ENCODE measurements around the gene MRNIP.

- no peak for TF ChIP-seq CTCF (IDR thresholded peaks at IDR 0.05)
- no peak for TF ChIP-seq POLR2AphosphoS5 (IDR thresholded peaks at IDR 0.05)
Observed at GRCh38 chr5:179812997-179813607, 45.5 kb downstream of the MRNIP start.

Measured in breast epithelium (tissue), 3 donors.